HG03378 (cell line): ENCODE results near the gene AP1G1.
A peak's percentile ranks its signal among the peaks of the same experiment; 100 is the strongest.
"Not testable (repeated sequence)": the region's sequence is repeated elsewhere in the genome, so short reads cannot be mapped to it uniquely, and the experiment has no call there.

ENCODE experiments used
- ATAC-seq: cut with Tn5 transposase; IDR thresholded peaks from one replicate; pipeline ENCODE4 v1.9.1; 2021; ENCODE audit warnings: mild to moderate bottlenecking, moderate library complexity; ENCODE audit not compliant: unreplicated experiment

The AP1G1 gene

GRCh38 chr16:71808593-71809459 is at the start of gene AP1G1:
AP1G1 (minus strand) TSS chr16:71808834; CDS start chr16:71789479, 19,355 bp downstream.
- peak; percentile 67 for ATAC-seq

- ATAC-seq = no peak
Measured at GRCh38 chr16:71855937-71856662, 47.5 kb upstream of the AP1G1 start.

GRCh38 chr16:71854369-71854948 is 45.8 kb upstream of the AP1G1 start:
- ATAC-seq = no peak

GRCh38 chr16:71853413-71853812 is 44.8 kb upstream of the AP1G1 start:
- ATAC-seq = no peak

- no peak for ATAC-seq
Measured at GRCh38 chr16:71852561-71852960, 43.9 kb upstream of the AP1G1 start.

GRCh38 chr16:71852158-71852557 is 43.5 kb upstream of the AP1G1 start:
- ATAC-seq = no peak

- no peak for ATAC-seq
Measured at GRCh38 chr16:71851746-71852145, 43.1 kb upstream of the AP1G1 start.

- ATAC-seq = no peak
Measured at GRCh38 chr16:71848622-71849021, 40.0 kb upstream of the AP1G1 start.

GRCh38 chr16:71847096-71847495 is 38.5 kb upstream of the AP1G1 start:
- ATAC-seq = no peak

- no peak for ATAC-seq
Measured at GRCh38 chr16:71846431-71846830, 37.8 kb upstream of the AP1G1 start.

GRCh38 chr16:71845639-71846430 is 37.2 kb upstream of the AP1G1 start, which contains the start of gene ATXN1L:
ATXN1L (plus strand) TSS chr16:71845976; CDS start chr16:71849741, 3,765 bp downstream.
- ATAC-seq = peak; percentile 56

GRCh38 chr16:71843572-71843971 is 34.9 kb upstream of the AP1G1 start:
- ATAC-seq = peak; percentile 30

- ATAC-seq = no peak
Measured at GRCh38 chr16:71840052-71840451, 31.4 kb upstream of the AP1G1 start.

- no peak for ATAC-seq
Measured at GRCh38 chr16:71837150-71837549, 28.5 kb upstream of the AP1G1 start.

GRCh38 chr16:71834291-71834690 is 25.7 kb upstream of the AP1G1 start:
- no peak for ATAC-seq

- ATAC-seq = not testable (repeated sequence)
Measured at GRCh38 chr16:71832112-71832511, 23.5 kb upstream of the AP1G1 start.

GRCh38 chr16:71831698-71832097 is 23.1 kb upstream of the AP1G1 start:
- not testable (repeated sequence) for ATAC-seq

- no peak for ATAC-seq
Measured at GRCh38 chr16:71830359-71830758, 21.7 kb upstream of the AP1G1 start.

- ATAC-seq = no peak
Measured at GRCh38 chr16:71826533-71827017, 17.9 kb upstream of the AP1G1 start.

GRCh38 chr16:71817155-71817500 is 8.5 kb upstream of the AP1G1 start:
- not testable (repeated sequence) for ATAC-seq
